Suprapubic skin (tissue), 4 donors: ENCODE results near the gene MTSS2.

Source experiments
- CTCF ChIP-seq, 2 donors: fragments of 200-600 bp in 1 of 2; fragments of 450-650 bp in 1 of 2; sonication (generic) in 1 of 2; IDR thresholded peaks; one replicate each; pipeline ENCODE4 v1.5.1; 2016 to 2019; ENCODE audit warnings: antibody characterized with exemption in 2 of 2, mild to moderate bottlenecking in 1 of 2, moderate library complexity in 1 of 2
- POLR2A ChIP-seq, 2 donors: fragments of 450-650 bp; IDR thresholded peaks; one replicate each; pipeline ENCODE4 v1.6.1; 2017; ENCODE audit warnings: antibody characterized with exemption in 2 of 2, mild to moderate bottlenecking in 2 of 2, moderate library complexity in 2 of 2
- POLR2AphosphoS5 ChIP-seq, 3 donors: sonication (generic); formaldehyde crosslinking; IDR thresholded peaks; one replicate each; pipeline ENCODE4 v1.6.1; 2017; ENCODE audit warnings: antibody characterized with exemption in 3 of 3

- TF ChIP-seq CTCF (IDR thresholded peaks at IDR 0.05): no peak
- TF ChIP-seq POLR2AphosphoS5 (IDR thresholded peaks at IDR 0.05): no peak
- no peak for TF ChIP-seq POLR2A (IDR thresholded peaks at IDR 0.05)
These were observed 44.2 kb upstream of the MTSS2 start for GRCh38 chr16:70730031-70730430.
